ENCODE results near the gene COPE. TPM values are rescaled to one million over a fixed set of nuclear protein-coding genes. Genes with fewer than 3 reads are reported as not detected.

Gene COPE
- total RNA-seq, 4 donors from 2014 or later: 170 to 245 (median 224) TPM

DNA sequence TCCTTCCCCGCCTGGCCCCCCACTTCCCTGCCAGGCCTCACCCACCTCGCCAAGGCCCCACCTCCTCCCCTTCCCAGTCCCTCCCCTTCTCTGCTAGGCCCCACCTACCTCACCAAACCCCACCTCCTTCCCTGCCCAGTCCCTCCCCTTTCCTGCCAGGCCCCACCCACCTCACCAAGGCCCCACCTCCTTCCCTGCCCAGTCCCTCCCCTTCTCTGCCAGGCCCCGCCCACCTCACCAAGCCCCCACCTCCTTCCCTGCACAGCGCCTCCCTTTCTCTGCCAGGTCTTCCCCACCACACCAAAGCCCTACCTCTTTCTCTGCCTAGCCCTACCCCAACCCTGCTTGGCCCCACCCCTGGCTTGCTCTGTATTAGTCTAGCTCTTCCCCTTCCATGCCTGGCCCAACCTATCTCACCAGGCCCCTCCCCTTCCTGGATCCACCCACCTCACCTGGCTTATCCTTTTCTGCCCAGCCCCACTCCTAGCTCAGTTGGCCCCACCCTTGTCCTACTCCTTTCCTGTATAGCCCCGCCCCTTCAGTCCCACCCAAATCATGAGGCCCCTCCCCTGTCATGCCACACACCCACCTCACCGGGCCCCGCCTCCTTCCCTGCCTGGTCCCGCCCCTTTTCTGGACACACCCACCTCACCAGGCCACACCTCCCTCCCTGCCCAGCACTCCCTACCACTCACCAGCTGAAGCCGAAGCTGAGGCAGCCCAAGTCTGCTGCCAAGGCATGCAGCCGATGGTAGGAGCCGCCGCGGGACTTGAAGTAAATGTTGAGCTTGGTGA lies 39.4 kb downstream of the COPE start:
- no peak overlapping the region for H3K4me3 ChIP-seq
- no peak for DNase-seq
- no peaks in the 10 kb centered on the region for H3K9me3 ChIP-seq
- no peaks in the 10 kb centered on the region for H3K36me3 ChIP-seq
- TF ChIP-seq, protein P1, sequence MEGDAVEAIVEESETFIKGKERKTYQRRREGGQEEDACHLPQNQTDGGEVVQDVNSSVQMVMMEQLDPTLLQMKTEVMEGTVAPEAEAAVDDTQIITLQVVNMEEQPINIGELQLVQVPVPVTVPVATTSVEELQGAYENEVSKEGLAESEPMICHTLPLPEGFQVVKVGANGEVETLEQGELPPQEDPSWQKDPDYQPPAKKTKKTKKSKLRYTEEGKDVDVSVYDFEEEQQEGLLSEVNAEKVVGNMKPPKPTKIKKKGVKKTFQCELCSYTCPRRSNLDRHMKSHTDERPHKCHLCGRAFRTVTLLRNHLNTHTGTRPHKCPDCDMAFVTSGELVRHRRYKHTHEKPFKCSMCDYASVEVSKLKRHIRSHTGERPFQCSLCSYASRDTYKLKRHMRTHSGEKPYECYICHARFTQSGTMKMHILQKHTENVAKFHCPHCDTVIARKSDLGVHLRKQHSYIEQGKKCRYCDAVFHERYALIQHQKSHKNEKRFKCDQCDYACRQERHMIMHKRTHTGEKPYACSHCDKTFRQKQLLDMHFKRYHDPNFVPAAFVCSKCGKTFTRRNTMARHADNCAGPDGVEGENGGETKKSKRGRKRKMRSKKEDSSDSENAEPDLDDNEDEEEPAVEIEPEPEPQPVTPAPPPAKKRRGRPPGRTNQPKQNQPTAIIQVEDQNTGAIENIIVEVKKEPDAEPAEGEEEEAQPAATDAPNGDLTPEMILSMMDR (IDR thresholded peaks at IDR 0.05): no peak
- no peak for TF ChIP-seq POLR2A (IDR thresholded peaks at IDR 0.05)
- 51 to 65% methylated on average over 8 to 13 of the region's 13 CpGs for WGBS, 2 donors
- H3K27me3 ChIP-seq: no peaks in the 10 kb centered on the region
- H3K4me1 ChIP-seq: peaks cover 0 to 5% (median 0%) of the 10 kb centered on the region in 3 donors
- no peak overlapping the region for H3K27ac ChIP-seq
- intact Hi-C loops (cut with DNase I): no loop called here

DNA sequence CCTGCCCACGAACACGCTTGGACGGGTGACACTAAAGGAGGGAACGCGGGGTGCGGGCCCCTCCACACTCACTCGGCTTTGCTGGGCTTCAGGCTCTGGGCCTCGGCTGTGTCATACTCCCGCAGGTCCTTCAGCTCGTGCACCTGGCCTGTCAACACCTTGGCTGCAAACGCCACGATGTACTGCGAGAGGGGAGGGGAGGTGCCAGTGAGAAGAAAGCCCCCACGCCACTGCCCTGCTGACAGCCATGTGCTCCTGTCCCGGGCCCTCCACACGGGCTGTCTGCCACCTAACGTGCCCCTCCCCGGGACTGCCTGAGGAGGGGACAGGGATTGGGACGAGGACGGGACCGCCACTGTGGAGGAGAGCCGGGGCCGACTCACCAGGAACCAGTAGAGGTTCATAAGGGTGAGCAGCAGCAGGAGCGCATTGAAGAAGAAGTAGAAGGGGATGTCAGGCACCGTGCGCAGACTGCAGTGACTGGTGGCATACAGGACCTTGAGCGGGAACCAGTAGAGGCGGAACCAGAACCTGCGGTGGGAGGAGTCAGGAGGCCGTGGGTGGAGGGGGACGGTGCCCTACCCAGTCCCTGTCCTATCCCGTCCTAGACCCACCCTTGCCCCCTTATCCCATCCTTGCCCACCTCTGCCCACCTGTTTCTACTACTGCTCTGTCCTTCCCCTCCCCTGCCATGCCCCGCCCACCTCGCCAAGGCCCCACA lies 40.2 kb downstream of the COPE start:
- intact Hi-C loops (cut with DNase I): no loop called here
- no peak for DNase-seq
- Histone ChIP-seq H3K27ac (no peak overlapping the region), H3K27me3 (no peaks in the 10 kb centered on the region), H3K4me3 (no peak overlapping the region), H3K4me1 (peaks cover 0 to 5% (median 0%) of the 10 kb centered on the region in 3 donors), H3K36me3 (no peaks in the 10 kb centered on the region), H3K9me3 (no peaks in the 10 kb centered on the region)
- WGBS, 2 donors: 78 to 86% methylated on average over 9 to 18 of the region's 34 CpGs
- TF ChIP-seq, protein P1 (IDR thresholded peaks at IDR 0.05): no peak
- no peak for TF ChIP-seq POLR2A (IDR thresholded peaks at IDR 0.05)

DNA sequence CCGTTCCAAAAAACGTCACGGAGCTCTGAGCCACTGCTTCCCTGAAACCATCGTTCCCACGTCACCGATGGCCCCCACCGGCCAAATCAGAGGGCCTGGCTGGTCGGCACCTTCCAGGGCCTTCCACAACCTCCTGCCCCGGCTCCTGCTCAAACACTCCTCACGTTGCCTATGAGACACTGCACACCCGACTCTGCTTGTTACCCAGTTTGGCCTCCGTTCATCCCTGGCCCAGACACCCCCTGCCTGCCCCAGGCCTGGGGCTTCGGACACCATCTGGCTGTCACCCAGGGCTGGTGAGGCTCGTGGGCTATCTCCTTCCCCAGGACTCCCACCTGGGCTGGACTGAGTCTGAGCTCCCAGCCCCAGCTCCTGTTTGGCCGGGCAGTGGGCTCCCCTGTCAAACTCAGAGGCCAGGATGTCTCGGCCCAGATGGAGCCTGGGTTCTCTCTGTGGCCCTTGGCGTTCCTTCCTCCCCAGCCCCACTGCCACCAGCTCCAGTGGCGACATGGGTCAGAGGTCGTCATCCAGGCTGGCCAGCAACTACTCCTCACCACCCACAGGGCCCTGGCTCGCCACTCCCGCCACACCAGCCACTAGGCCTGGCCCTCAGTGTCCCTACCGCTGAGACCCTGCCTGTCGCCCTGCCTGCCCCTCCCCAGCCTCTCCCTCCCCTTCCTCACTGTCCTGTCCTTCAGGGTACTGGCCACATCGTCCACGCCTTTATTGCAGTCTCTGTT lies 41.0 kb downstream of the COPE start:
- Histone ChIP-seq H3K27ac (no peak overlapping the region), H3K9me3 (no peaks in the 10 kb centered on the region), H3K27me3 (no peaks in the 10 kb centered on the region), H3K4me3 (no peak overlapping the region), H3K4me1 (no peaks in the 10 kb centered on the region), H3K36me3 (no peaks in the 10 kb centered on the region)
- 80 to 85% methylated on average over 16 to 18 of the region's 25 CpGs for WGBS, 2 donors
- intact Hi-C loops (cut with DNase I): no loop called here
- no peak for DNase-seq
- TF ChIP-seq, protein P1 (IDR thresholded peaks at IDR 0.05): no peak
- no peak for TF ChIP-seq POLR2A (IDR thresholded peaks at IDR 0.05)

DNA sequence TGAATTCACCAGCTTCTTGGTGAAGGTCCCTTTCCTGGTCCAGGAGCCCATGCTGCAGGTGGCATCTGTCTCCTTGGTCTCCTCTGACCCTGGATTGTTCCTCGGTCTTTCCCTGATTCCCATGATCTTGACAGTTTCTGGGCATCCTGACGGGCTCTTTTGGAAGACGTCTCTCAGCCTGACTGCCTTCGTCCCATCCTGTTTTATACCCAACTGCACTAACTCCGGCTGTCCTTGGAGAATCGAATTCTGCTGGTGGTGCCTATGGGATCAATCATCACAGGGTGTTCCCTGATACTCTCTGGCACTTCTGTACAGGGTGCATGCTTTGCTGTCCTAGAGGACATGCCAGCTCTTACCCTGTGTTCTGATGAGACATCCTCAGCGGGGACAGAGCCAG lies 42.3 kb downstream of the COPE start:
- WGBS, 2 donors: 92 to 93% methylated on average over 2 to 7 of the region's 7 CpGs
- no peak for TF ChIP-seq POLR2A (IDR thresholded peaks at IDR 0.05)
- TF ChIP-seq, protein P1 (IDR thresholded peaks at IDR 0.05): no peak

More for the DNA sequence above, 42.3 kb downstream of the COPE start:
- no peak overlapping the region for H3K4me3 ChIP-seq
- DNase-seq: no peak
- intact Hi-C loops (cut with DNase I): no loop called here
- no peak overlapping the region for H3K27ac ChIP-seq
- H3K4me1 ChIP-seq: no peaks in the 10 kb centered on the region
- no peaks in the 10 kb centered on the region for H3K9me3 ChIP-seq
- no peaks in the 10 kb centered on the region for H3K36me3 ChIP-seq
- peaks cover 0 to 5% (median 0%) of the 10 kb centered on the region in 4 donors for H3K27me3 ChIP-seq
